Lower leg skin (tissue), 3 donors: Measurements from ENCODE around the gene PLS1.

Experiments
- CTCF ChIP-seq, 3 donors: fragments of 450-650 bp; IDR thresholded peaks; one replicate each; pipeline ENCODE4 v1.5.1; 2016; ENCODE audit warnings: antibody characterized with exemption in 3 of 3, mild to moderate bottlenecking in 3 of 3, moderate library complexity in 2 of 3
- POLR2A ChIP-seq, 2 donors: fragments of 450-650 bp; IDR thresholded peaks; one replicate each; pipeline ENCODE4 v1.6.1; 2016 to 2017; ENCODE audit warnings: antibody characterized with exemption in 2 of 2, mild to moderate bottlenecking in 1 of 2, moderate library complexity in 1 of 2

- TF ChIP-seq CTCF (IDR thresholded peaks at IDR 0.05) (no peak), POLR2A (IDR thresholded peaks at IDR 0.05) (no peak)
Observed at GRCh38 chr3:142646020-142646785, 50.0 kb downstream of the PLS1 start.
